ENCODE results near the gene SLX9.

GRCh38 chr21:44986471-44987291, 46.9 kb downstream of the SLX9 start:
- TF ChIP-seq CTCF (IDR thresholded peaks at IDR 0.05; ENCODE audit: low read depth, low read length, poor library complexity, severe bottlenecking) (no peak), EZH2phosphoT487 (IDR thresholded peaks at IDR 0.05; ENCODE audit: borderline replicate concordance, low read length) (no peak)
